HG03460 (cell line): ENCODE results near the gene EIF5.

Source experiments
- ATAC-seq: cut with Tn5 transposase; IDR thresholded peaks from one replicate; pipeline ENCODE4 v1.9.1; 2021; ENCODE audit not compliant: unreplicated experiment

Gene EIF5

GRCh38 chr14:103333754-103334643 is at the start of gene EIF5:
Gene EIF5, plus strand, starts transcription at chr14:103334237. Its CDS starts 1,624 bp downstream, at chr14:103335861.
- peak; percentile 85 for ATAC-seq

- no peak for ATAC-seq
These were observed 49.2 kb upstream of the EIF5 start for GRCh38 chr14:103284574-103285467.

GRCh38 chr14:103286460-103286859 is 47.6 kb upstream of the EIF5 start:
- ATAC-seq, result no peak

GRCh38 chr14:103286968-103287850 is 46.8 kb upstream of the EIF5 start:
- ATAC-seq, result no peak

GRCh38 chr14:103288076-103288766 is 45.8 kb upstream of the EIF5 start:
- no peak for ATAC-seq

- ATAC-seq, result no peak
These were observed 44.0 kb upstream of the EIF5 start for GRCh38 chr14:103290056-103290455.

- no peak for ATAC-seq
These were observed 43.5 kb upstream of the EIF5 start for GRCh38 chr14:103290494-103290893.

GRCh38 chr14:103290961-103291360 is 43.1 kb upstream of the EIF5 start:
- no peak for ATAC-seq

GRCh38 chr14:103292426-103293374 is 41.3 kb upstream of the EIF5 start:
- peak; percentile 76 for ATAC-seq

GRCh38 chr14:103293465-103293864 is 40.6 kb upstream of the EIF5 start:
- no peak for ATAC-seq

- no peak for ATAC-seq
These were observed 39.9 kb upstream of the EIF5 start for GRCh38 chr14:103294091-103294490.

GRCh38 chr14:103296007-103296406 is 38.0 kb upstream of the EIF5 start:
- no peak for ATAC-seq

GRCh38 chr14:103296987-103297386 is 37.0 kb upstream of the EIF5 start:
- no peak for ATAC-seq

- no peak for ATAC-seq
These were observed 35.4 kb upstream of the EIF5 start for GRCh38 chr14:103298620-103299019.

GRCh38 chr14:103301512-103302354 is 32.3 kb upstream of the EIF5 start:
- ATAC-seq, result no peak

GRCh38 chr14:103302966-103303365 is 31.1 kb upstream of the EIF5 start:
- ATAC-seq, result no peak

GRCh38 chr14:103304706-103305105 is 29.3 kb upstream of the EIF5 start:
- no peak for ATAC-seq
